ENCODE data around the gene WIPF2.

DNA sequence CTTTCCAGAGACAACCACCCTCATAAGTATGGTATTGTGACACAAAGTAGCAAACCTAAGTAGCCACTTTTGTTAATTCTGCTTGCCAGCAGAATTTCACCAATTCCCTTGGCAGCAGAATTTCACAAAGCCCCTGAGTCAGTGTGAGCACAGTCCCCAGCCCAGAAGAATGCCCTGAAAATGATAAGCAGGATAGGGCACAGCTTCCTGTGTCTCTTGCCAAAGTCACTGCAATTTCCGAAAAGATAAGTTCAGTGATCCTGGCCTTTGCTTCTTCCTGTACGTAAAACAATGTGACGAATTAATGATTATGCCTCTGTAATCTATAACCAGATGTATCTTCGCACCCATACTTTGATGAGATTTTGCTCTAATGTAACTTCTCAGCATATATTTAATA is 16.0 kb upstream of the WIPF2 start:
- no peak for TF ChIP-seq POLR2AphosphoS5 (IDR thresholded peaks at IDR 0.05; ENCODE audit: borderline replicate concordance, low read depth, low read length)
- TF ChIP-seq EZH2 (IDR thresholded peaks at IDR 0.05), result no peak
- TF ChIP-seq FOXP2 (optimal IDR thresholded peaks at IDR 0.05; ENCODE audit: control extremely low read depth, extremely low read length, insufficient read depth), result no peak
